ENCODE data around the gene MYOM1. TPM values are rescaled to one million over a fixed set of nuclear protein-coding genes. Genes with fewer than 3 reads are reported as not detected.

Gene MYOM1
- total RNA-seq, 1 donor = 0.27 TPM

DNA sequence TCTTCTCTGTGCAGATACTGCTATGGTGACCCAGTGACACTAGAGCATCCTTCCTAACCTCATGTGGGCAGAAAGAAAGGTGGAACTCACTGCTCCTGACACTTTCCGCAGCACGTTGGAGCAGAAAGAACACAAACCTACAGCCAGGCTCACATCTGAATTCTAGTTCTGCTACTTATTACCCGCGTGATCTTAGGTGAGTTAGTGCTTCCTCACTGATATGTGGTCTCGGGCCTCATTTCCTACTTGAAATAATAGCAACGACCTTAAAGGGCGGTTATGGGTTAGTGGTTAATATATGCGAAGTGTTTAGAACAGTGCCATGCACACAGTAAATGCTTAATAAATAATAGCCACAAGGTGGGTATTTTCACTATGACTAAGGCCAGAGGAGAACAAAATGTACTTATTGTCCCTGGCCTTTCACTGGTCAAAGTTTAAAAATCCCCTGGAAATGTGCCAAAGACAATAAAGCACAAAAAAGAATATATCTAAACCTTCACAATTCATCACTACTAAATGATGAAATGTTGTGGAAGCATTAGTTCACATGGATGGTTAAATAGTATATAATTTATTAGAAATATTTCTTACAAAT is 66.6 kb downstream of the MYOM1 start:
- no peak for DNase-seq (ENCODE audit: low read depth in 2 of 3, low spot score in 2 of 3)

DNA sequence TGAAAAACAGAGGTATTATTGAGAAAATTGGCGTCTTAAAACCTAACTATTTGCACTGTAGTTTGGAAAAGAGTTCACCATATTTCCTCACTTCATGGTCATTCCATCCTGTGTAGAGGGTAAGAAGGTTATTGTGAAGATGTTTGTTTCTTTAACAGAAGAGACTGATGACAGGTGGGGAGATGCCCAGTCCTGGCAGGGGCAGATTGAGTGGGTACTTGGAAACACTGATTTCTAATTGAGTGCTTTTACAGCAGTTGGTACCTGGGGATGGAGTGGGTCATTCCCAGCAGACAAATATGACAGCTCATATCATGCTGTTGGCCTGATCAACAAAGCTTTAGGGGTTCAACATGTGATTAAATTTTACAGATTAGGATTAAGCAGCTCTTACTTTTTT is 67.5 kb downstream of the MYOM1 start:
- no peak for DNase-seq (ENCODE audit: low read depth in 2 of 3, low spot score in 2 of 3)

DNA sequence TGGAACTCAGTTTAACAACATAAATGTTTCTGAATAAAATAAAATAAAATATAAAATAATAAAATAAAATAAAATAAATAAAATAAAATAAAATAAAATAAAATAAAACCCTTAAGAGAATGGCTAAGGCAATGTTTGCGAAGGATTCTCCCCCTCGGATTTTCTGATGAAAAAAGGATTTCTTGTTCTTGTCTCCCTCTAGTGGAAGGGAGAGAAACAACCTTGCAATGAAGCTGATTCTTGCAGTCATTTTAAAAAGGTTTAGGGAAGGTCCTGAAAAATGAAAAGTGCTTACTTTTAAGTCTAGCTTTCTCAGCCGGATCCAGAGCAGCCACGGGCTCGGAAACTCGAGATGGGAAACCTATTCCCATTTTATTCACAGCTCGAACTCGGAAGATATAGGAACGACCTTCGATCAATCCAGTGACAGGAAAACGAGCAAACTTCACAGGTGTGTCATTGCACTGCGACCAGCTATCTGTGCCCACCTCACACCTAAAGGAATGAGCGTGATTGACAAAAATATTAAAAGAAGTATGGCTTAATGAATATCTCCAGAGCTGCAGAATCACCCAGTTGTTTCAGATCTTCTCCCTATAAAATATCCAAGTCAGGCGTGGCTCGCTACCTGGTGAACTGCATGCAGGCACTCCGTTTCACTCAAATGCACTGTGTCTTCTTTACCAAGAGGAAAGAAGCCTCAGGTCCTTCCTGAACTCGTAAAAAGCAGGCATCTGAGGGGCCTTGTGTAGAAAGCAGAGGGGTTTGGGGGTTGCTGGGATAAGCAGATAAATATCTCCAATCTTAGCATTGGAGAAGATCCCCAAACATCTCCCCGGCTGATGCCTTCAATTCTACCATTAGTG is 68.1 kb downstream of the MYOM1 start:
- DNase-seq (ENCODE audit: low read depth in 2 of 3, low spot score in 2 of 3) = peak in 2 of 3 donors; percentile 31 to 74

DNA sequence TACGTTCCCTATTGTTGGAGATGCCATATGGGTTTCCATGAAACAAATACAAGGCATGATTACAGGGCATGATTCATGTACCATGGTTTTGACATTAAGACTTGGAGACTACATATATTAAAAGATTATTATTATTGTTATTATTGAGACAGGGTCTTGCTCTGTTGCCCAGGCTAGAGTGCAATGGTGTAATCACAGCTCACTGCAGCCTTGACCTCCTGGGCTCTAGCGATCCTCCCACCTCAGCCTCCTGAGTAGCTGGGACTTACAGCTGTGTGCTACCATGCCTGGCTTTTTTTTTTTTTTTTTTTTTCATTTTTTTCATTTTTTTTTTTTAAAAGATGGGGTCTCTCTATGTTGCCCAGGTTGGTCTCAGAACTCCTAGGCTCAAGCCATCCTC is 69.1 kb downstream of the MYOM1 start:
- DNase-seq (ENCODE audit: low read depth in 2 of 3, low spot score in 2 of 3) = no peak

DNA sequence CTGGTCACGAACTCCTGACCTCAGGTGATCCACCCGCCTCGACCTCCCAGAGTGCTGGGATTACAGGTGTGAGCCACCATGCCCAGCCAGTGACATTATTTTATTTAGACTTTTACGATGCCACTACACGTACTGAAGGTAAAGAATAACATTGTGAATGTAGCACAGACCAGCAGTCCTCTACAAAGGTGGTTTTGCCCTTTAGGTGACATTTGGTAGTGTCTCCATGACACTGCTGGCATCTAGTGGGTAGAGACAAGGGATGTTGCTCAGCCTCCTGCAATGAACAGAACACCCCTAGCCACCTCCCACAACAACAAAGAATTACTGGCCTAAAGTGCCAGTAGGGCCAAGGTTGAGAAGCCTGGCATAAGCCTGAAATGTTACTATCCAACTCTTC is 69.5 kb downstream of the MYOM1 start:
- DNase-seq (ENCODE audit: low read depth in 2 of 3, low spot score in 2 of 3) = peak in 1 of 3 donors; percentile 20

DNA sequence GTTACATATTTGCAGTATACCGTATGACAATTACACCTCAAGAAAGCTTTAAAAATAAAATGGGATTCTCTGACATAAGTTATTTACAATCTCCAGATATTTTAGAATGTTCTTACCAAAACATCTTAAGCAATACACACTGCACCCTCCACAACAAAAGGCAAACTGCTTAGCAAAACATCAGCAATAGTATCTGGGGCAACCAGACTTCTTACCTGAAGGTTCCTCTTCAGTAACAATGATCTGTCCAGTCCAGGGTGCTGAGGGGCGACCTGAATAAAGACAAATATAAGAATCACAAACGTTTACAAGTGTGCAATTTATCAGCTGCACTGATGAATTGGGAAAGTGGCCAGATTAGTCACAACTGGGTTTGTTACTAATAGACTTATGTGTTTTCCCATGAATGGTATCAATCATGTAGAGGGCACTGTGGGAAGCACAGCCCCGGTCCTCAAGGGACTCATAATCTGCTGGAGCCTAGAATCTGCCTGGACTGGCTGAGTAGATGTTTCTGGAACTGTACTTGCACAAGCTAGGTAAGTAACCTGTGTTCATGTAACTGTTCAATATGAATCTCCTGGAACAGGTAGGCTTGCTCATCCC is 70.7 kb downstream of the MYOM1 start:
- no peak for DNase-seq (ENCODE audit: low read depth in 2 of 3, low spot score in 2 of 3)

DNA sequence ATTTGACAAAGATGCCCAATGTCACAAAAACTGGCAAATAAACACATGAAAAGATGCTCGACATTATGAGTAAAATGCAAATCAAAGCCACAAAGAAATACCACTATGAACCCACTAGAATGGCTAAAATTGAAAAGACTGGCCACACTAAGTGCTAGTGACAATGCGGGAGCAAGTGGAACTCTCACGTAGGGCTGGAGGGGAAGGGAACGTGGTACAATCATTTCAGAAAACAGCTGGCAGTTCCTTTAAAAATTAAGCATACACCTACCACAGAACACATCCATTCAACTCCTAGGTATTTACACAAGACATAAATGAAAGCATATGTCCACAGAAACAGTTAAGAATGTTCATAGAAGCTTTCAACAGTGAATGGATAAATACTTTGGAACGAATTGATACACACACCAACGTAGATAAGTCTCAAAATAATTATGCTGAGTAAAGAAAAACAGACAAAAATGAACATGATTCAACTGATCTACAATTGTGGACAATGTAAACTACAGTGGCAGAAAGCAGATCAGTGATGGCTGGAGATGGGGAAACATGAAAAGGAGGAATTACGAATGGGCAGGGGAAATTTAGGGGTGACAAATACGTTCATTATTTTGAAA is 71.7 kb downstream of the MYOM1 start:
- DNase-seq (ENCODE audit: low read depth in 2 of 3, low spot score in 2 of 3) = no peak

DNA sequence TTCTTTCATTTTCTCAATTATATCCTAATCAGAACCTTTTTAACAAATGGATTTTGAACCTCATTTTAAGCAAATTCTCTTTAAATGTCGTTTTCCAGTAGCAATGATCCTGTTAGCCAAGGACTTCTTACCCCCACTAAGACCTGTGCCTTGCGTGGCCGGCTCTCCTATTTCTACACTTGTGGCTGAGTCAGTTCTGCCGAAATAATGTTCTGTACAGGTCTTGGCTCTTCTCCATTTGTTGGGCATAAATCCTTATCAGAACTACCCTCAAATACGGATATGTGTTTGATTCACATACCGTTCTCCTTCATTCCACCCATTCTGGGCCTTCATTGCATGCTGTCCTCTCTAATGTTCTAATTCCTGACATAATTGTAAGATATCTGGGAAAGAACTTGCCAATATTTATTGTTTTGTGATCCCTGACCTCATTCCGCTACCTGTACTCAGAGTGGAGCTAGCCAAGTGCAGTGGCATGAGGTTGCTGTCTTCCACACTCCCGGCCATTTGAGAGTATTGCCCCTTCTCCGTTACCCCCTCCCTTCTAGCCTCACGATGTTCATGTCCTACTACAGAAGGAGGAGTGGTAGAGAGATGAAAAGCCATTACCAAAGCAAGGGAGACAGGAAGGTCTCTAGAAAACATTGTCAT is 78.7 kb downstream of the MYOM1 start:
- no peak for DNase-seq (ENCODE audit: low read depth in 2 of 3, low spot score in 2 of 3)

DNA sequence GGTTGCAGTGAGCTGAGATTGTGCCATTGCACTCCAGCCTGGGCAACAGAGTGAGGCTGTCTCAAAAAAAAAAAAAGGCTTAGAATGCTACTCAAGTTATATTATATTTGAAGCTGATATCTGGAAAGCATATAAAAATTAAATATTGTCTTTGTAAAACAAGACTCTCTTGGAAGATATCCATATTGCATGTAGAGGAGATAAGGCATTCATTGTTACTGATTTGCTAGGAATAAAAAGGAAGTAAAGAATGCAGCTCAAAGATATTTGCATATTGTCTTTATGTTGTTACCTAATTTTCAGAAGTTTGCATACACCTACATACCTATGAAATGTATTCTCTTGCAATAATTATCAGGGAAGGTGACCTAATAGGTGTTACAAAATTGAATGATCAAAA is 79.4 kb downstream of the MYOM1 start:
- no peak for DNase-seq (ENCODE audit: low read depth in 2 of 3, low spot score in 2 of 3)

DNA sequence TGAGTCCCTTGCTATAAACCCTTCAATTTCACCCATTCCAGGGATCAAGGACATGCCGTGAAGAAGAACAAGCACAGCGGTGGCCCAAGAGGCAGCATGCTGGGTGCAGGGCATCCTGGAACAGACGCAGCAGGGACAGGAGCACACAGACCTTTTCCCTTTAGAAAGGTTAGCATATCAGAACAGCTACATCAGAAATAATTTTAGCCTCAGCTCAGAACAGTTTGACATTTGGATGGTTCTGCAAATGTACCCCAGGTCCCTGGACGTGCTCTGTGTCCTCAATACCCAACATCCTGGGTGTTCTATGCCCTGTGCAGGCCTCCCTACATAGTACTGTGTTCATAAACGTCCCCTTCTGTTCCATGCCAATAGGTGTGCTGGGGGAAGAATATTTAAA is 80.4 kb downstream of the MYOM1 start:
- DNase-seq (ENCODE audit: low read depth in 2 of 3, low spot score in 2 of 3) = no peak

DNA sequence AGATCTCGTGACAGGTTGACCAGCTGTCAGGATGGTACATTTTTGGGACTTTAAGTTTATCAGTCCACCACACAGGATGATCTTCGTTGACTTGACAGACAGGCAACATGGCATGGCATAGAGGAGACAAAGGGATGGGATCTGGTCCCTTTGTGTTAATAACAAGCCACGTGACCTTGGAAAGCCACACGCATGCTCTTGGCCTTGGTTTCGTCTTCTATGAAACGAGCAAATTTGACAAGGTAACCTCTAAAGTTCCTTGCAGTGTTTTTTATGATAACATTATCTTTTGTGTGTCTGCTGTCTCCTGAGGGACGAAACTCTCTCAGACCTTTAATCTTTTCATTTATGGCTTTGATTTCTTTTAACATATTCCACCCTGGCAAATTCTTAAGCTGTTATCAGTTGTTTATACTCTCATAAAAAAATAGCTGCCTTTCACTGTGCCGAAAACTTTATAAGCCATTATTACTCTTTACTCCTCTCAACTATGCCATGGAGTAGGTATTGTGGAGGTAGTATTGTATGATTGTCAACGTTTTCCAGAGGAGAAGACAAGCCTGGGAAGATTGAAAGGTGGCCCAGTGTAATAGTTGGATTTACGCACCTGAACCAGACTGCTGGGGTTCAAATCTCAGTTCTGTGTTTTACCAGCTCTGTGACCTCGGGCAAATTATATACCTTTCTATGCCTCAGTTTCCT is 81.3 kb downstream of the MYOM1 start:
- DNase-seq (ENCODE audit: low read depth in 2 of 3, low spot score in 2 of 3) = no peak

DNA sequence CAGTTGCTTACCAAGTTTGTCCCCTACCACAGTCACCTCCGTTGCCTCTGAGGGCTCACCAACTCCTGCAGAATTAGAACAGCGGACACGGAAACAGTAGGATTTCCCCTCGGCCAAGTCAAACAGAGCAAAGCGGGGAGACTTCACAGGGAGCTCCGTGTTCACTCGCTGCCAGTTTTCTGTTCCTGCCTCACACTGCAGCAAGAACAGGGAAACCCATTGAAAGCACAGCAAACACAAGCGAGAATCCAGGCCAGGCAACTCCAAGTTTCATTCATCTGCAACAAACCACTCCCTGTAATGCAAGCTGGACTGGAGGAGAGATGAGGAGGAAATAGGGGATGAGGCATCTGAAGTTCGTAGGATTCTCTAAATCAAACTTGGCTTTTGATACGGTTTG is 84.2 kb downstream of the MYOM1 start:
- no peak for DNase-seq (ENCODE audit: low read depth in 2 of 3, low spot score in 2 of 3)

DNA sequence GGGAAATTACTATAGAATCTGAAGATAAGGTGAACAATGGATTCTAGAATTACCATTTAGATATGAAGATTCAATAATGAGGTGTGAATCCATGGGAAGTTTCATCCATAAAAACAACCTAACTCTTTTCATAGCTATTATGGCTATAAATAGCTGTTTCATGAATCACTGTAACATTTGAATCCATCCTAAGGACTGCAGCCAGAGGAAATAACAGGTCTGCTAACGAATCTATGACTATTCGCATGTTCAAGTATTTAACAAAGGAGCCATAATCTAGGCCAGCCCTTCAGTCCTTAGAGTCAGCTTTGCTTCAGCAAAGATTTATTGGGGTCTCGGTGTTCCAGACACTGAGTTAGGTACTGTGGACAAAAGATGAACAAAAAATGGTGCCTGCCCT is 87.1 kb downstream of the MYOM1 start:
- no peak for DNase-seq (ENCODE audit: low read depth in 2 of 3, low spot score in 2 of 3)

DNA sequence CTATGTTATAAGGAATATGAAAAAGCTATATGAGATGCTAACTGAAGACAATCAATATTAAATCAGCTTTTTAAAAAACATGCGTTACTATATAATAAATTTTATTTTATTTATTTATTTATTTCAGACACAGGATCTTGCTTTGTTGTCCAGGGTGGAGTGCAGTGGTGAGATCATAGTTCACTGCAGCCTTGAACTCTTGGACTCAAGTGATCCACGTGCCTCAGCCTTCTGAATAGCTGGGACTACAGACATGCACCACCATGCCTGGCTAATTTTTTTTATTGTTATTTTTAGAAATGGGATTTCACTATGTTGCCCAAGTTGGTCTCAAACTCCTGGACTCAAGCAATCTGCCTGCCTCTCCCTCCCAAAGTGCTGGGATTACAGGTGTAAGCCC is 89.4 kb downstream of the MYOM1 start:
- DNase-seq (ENCODE audit: low read depth in 2 of 3, low spot score in 2 of 3) = no peak

DNA sequence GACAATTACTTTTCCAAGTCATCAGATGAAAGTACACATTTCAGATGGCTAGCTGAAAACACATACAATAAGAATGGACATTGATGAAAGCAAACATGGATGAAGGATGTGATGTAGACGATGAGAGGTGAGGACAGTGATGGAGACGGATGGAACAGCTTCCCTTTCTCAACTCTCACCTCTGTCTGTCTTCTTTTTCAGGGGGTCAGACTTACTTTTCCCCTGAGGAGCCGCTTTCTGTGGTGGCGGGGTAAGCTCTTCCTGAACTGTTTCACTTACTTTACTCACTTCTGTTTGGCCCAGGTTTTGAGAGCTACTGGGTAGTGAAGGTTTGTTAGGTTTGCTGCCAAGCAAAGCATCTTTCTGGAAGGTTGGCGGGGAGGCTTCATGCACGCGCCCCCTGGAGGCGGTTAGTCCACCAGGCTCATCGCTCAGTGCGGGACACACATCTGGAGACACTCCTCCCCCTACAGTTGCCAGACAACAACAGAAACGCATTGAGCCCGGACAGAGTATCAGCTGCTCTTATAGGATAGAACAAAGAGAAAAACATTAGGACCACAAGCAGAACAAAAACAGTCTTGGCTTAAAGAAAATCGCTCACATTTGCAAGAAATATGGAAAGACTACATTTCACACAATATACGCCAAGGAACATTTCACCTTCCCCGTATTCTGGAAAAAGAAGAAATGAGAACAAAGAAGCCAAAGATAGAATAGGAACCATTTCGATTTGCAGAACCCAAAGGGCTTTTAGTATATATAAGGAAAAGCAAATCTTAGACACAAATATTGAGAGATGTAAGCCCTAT is 90.5 kb downstream of the MYOM1 start:
- DNase-seq (ENCODE audit: low read depth in 2 of 3, low spot score in 2 of 3) = peak; percentile 53 to 93 (median 86)

DNA sequence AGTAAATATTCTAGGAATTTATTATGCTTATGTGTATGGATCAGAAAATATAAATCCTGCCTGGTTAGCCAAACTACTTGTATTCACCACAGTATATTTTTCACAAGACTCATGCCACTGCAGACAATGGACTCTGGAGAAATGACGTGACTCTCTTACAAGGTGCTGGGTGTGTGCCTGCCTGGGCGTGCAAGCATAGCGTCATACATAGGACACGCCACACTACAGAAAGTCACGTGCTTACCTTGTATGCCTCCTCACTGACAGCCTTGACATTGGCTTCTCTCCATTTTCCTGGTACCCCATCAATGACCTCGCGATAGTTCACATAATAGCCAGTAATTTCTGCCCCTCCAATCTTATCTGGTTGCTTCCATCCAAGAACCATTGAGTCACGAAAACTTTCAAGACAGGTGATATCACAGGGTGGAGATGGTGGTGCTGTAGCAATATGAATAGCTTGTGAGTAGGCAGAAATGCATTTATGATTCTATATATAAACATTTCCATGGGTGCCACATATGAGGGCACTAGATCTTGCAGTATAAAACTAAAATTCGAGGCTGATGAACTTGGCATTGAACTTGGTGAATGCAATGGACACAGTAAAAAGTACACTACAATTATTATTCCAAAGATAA is 93.2 kb downstream of the MYOM1 start:
- DNase-seq (ENCODE audit: low read depth in 2 of 3, low spot score in 2 of 3) = no peak

DNA sequence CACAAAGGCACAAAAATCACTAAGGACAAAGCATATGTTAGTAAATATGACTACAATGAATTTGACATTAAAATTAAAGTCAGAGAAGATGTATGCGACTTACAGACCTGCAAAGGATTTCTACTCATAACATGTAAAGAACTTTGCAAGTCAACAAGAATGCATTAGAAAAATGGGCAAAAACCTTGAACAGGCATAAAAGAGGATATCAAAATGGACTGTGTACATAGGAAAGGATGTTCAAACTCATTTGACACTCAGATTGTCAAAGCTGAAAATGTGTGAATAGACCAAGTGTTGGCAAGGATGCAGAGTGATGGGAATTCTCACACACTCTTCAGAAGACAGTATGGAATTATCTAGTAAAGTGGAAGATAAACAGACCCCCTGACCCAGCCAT is 94.9 kb downstream of the MYOM1 start:
- DNase-seq (ENCODE audit: low read depth in 2 of 3, low spot score in 2 of 3) = no peak

DNA sequence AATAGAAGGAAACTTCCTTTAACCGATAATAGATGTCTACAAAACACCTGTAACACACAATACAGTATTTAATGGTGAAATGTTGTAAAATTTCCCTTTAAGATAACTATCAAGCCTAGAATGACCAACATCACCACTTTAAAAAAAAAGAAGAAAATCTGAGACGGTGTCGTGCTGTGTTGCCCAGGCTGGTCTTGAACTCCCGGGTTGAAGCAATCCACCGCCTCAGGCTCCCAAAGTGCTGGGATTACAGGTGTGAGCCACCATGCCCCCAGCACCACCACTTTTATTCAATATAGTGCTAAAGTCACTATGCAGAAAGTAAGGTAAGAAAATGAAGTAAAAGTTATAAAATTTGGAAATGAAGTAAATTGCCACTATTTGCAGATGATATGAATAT is 96.9 kb downstream of the MYOM1 start:
- DNase-seq (ENCODE audit: low read depth in 2 of 3, low spot score in 2 of 3) = no peak

DNA sequence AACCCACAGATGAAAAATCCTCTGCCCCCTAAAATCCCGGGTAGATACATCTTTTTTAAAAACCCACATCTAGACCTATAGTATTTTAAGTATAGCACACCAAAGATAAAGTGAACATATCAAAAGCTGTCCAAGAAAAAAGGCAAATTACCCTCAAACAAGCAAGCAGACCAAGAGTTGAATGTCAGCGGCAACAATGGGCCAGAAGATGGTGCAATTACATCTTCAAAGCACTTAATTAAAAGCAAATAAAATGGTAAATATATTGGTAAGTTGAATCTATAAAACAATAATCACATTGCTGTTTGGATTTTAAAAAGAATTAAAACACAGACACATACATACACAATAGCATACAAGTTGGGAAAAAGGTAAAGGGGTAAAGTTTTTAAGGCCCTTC is 98.5 kb downstream of the MYOM1 start:
- peak in 1 of 3 donors; percentile 10 for DNase-seq (ENCODE audit: low read depth in 2 of 3, low spot score in 2 of 3)
